Calu3 (cell line): ENCODE measurements around the gene LELP1. TPM values are rescaled to one million over a fixed set of nuclear protein-coding genes. Genes with fewer than 3 reads are reported as not detected.

Experiments used
- BruUV-seq: library from RNA; stranded (reverse); fragments of 400-500 nt; replicated peaks from 2 replicates; lab custom pipeline; 2021; lab: Mats Ljungman, UMichigan
- CTCF ChIA-PET: fragments of 300-600 bp; sonication (Branson Sonifier 250); formaldehyde crosslinking; loops from one replicate; lab custom pipeline; 2022; ENCODE audit warnings: antibody characterized with exemption; lab: Charles Lee
- DNase-seq: peaks from one replicate; pipeline ENCODE4 v3.0.0; 2022
- H3K27ac Mint-ChIP-seq: one replicate; pipeline ENCODE4 v1.8.0; 2022; ENCODE audit warnings: mixed read lengths; ENCODE audit not compliant: unreplicated experiment
- H3K27me3 Mint-ChIP-seq: one replicate; pipeline ENCODE4 v1.8.0; 2022; ENCODE audit warnings: mixed read lengths; ENCODE audit not compliant: unreplicated experiment
- H3K36me3 Mint-ChIP-seq: one replicate; pipeline ENCODE4 v1.8.0; 2022; ENCODE audit warnings: mild to moderate bottlenecking, moderate library complexity, mixed read lengths; ENCODE audit not compliant: insufficient read depth, unreplicated experiment
- H3K4me1 Mint-ChIP-seq: one replicate; pipeline ENCODE4 v1.8.0; 2022; ENCODE audit warnings: mild to moderate bottlenecking, low read depth, mixed read lengths; ENCODE audit not compliant: unreplicated experiment
- H3K4me3 Mint-ChIP-seq: one replicate; pipeline ENCODE4 v1.8.0; 2022; ENCODE audit warnings: mild to moderate bottlenecking, low read depth, moderate library complexity, mixed read lengths; ENCODE audit not compliant: unreplicated experiment
- H3K9me3 Mint-ChIP-seq: one replicate; pipeline ENCODE4 v1.8.0; 2022; ENCODE audit warnings: low read depth, mixed read lengths; ENCODE audit not compliant: unreplicated experiment
- CTCF ChIP-seq: fragments of 200-600 bp; IDR thresholded peaks from one replicate; pipeline ENCODE4 v1.8.0; 2022; ENCODE audit warnings: antibody characterized with exemption; ENCODE audit not compliant: unreplicated experiment
- intact Hi-C: fragments of 100-400 bp; cut with micrococcal nuclease; formaldehyde crosslinking; loops from one replicate; pipeline ENCODE4 v1.10.0; 2022; ENCODE audit not compliant: unreplicated experiment
- total RNA-seq: library from RNA; stranded (reverse); gene quantifications from 2 replicates; pipeline ENCODE4 v1.2.3, GENCODE V29; 2022

The LELP1 gene
- total RNA-seq, 1 experiment from 2014 or later, result not detected

DNA sequence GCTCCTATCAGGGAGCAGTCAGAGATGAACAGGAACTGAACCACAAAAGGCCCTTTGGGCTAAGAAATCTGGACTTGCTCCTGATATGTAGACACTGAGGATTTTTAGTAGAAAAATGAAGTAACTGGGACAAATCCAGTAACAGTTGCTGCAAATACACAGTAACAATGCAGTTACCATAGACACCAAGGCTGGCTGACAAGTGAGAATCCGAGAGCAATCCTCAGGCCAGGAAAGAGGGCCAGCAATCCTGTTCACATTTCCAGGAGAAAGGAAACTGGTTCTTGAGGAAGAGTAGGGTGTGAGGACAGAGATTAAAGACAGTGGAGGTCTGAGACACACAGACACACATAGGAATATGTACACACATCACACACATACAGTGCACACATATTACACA, 46.9 kb downstream of the LELP1 start:
- Mint-ChIP-seq H3K4me3 (no peak overlapping the region), H3K36me3 (no peaks in the 10 kb centered on the region), H3K27ac (no peak overlapping the region), H3K9me3 (peaks cover 2% of the 10 kb centered on the region), H3K4me1 (no peaks in the 10 kb centered on the region), H3K27me3 (peaks cover 100% of the 10 kb centered on the region)
- intact Hi-C loops, result no loop called here
- BruUV-seq, result no TSS peak
- CTCF ChIA-PET, result no interaction called here
- no peak for DNase-seq
- no peak for TF ChIP-seq CTCF

DNA sequence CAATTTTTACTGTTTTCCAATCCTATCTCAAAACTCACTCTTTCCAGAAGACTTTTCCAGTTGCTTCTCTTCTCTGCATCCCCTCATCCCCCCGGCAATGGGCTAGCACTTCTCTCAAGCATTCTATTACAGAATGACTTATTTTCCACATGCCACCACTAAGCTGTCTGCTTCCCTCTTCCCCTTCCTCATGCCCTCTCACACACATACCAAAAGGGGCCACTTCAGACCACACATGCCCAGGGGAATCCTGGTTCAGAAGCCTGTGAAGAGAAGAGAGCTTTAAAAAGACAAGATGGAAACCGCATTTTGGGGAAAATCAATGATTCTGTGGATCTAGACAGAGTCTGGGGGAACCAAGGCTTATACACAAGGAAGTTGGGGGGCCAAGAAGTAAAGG, 47.9 kb downstream of the LELP1 start:
- TF ChIP-seq CTCF, result no peak
- no TSS peak for BruUV-seq
- intact Hi-C loops, result no loop called here
- CTCF ChIA-PET, result interaction anchor here (0.9 kb wide), 1 partner anchor 499 kb away, joined by 3 read pairs; no protein-coding TSS in a partner anchor
- Mint-ChIP-seq H3K4me3 (no peak overlapping the region), H3K4me1 (no peaks in the 10 kb centered on the region), H3K9me3 (peaks cover 2% of the 10 kb centered on the region), H3K27me3 (peaks cover 100% of the 10 kb centered on the region), H3K27ac (no peak overlapping the region), H3K36me3 (no peaks in the 10 kb centered on the region)
- no peak for DNase-seq

- Mint-ChIP-seq H3K27ac (no peak overlapping the region), H3K36me3 (no peaks in the 10 kb centered on the region), H3K27me3 (peaks cover 97% of the 10 kb centered on the region), H3K9me3 (no peaks in the 10 kb centered on the region), H3K4me1 (no peaks in the 10 kb centered on the region), H3K4me3 (no peak overlapping the region)
- BruUV-seq, result no TSS peak
- intact Hi-C loops, result no loop called here
- no peak for DNase-seq
- TF ChIP-seq CTCF, result no peak
- CTCF ChIA-PET, result interaction anchor here (0.9 kb wide), 1 partner anchor 499 kb away, joined by 3 read pairs; no protein-coding TSS in a partner anchor
Observed at GRCh38 chr1:153251562-153251961, 48.3 kb downstream of the LELP1 start.

GRCh38 chr1:153251988-153252387, 48.8 kb downstream of the LELP1 start:
- intact Hi-C loops, result no loop called here
- H3K4me3 Mint-ChIP-seq, result no peak overlapping the region
- no peaks in the 10 kb centered on the region for H3K36me3 Mint-ChIP-seq
- BruUV-seq, result no TSS peak
- H3K9me3 Mint-ChIP-seq, result no peaks in the 10 kb centered on the region
- TF ChIP-seq CTCF, result no peak
- H3K27me3 Mint-ChIP-seq, result peaks cover 93% of the 10 kb centered on the region
- DNase-seq, result no peak
- CTCF ChIA-PET, result no interaction called here
- H3K4me1 Mint-ChIP-seq, result no peaks in the 10 kb centered on the region
- H3K27ac Mint-ChIP-seq, result no peak overlapping the region
